GM12801 (cell line): Measurements from ENCODE around the gene RAD51B.

Experiments
- TF ChIP-seq, protein P1 (sequence below): IDR thresholded peaks from one replicate; pipeline ENCODE4 v1.5.1; 2011; ENCODE audit warnings: control low read depth; ENCODE audit not compliant: insufficient read length; ENCODE audit errors: extremely low read depth

RAD51B gene

DNA sequence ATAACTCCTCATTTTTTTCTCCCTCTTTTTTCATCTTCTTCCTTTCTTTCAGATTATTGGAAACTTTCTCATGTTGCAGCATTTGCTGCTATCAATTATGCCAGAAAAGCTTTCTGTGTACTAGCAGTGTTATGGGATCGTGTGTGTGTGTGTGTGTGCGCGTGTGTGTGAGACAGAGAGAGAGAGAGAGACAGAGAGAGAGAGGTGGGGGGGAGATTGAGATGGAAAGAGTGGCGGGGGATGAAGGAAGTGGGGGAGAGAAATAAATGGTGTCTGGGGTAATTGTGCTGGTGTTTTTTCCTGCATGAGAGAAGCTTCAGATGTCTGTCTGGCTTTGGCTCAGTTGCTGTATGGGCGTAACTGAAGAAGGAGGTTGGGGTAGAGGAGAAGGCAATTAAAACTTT is 268.9 kb downstream of the RAD51B start:
- TF ChIP-seq, protein P1, sequence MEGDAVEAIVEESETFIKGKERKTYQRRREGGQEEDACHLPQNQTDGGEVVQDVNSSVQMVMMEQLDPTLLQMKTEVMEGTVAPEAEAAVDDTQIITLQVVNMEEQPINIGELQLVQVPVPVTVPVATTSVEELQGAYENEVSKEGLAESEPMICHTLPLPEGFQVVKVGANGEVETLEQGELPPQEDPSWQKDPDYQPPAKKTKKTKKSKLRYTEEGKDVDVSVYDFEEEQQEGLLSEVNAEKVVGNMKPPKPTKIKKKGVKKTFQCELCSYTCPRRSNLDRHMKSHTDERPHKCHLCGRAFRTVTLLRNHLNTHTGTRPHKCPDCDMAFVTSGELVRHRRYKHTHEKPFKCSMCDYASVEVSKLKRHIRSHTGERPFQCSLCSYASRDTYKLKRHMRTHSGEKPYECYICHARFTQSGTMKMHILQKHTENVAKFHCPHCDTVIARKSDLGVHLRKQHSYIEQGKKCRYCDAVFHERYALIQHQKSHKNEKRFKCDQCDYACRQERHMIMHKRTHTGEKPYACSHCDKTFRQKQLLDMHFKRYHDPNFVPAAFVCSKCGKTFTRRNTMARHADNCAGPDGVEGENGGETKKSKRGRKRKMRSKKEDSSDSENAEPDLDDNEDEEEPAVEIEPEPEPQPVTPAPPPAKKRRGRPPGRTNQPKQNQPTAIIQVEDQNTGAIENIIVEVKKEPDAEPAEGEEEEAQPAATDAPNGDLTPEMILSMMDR, result no peak

DNA sequence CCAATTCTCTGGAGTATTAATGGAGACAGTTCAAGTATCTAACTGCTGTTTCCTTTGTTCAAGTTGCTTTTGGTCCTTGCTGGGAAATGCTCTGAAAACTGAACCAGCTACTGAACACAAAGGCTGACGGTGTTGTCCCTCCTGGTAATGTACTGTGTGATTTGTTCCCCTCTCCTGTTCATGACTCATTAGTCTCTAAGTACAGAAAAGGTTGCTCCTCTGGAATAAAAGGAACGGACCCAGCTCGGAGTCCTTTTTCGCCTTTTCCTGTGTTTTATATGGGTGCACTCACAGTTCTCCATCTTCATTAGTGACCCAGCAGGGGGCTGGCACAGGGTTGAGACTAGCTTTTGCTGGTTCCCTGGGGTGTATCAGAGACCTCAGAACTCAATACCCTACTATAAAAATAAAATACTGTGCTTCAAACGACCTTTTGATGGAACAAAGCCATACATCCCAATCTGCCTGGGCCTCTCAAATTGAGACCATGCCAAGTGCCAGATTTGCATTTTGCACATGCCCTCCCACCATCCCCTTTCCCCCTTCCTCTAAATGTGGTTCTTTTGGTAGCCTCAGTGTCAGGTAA is 269.7 kb downstream of the RAD51B start:
- TF ChIP-seq, protein P1, result no peak

DNA sequence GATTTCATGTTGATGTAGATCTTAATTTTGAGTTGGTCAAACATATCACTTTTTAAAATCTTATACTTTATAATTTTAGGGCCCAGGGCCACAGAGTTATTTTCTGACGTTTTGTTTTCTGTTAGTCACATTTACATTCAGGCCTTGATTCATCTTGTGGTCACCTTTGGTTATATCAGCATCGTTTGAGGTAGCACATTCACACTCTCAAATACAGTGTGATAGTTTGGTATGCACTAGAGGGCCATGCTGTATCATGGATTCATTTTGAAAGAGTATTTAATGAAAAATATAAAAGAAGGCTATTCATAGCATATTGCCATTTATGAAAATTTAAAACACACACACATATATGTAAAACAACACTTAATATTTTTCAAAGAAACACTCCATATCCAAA is 274.6 kb downstream of the RAD51B start:
- TF ChIP-seq, protein P1, result no peak

DNA sequence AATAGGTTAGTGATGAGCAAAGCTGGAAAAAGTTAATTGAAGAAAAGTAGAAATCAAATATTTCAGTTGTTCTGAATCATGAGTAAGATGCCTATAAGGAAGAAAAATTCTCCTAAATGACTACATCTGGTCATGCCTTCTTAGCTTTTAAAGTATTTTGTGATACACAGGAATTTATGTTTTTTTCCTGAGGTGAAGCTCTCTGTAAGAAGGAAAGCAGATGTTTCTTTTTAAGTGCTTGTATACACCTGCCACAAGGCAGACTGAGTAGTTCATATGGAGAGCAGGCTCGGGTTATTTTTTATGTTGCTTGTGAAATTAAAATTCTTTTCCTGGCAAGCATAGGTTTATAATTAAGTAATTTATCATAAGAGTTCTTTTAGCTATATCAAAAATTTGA is 275.2 kb downstream of the RAD51B start:
- TF ChIP-seq, protein P1, result no peak

DNA sequence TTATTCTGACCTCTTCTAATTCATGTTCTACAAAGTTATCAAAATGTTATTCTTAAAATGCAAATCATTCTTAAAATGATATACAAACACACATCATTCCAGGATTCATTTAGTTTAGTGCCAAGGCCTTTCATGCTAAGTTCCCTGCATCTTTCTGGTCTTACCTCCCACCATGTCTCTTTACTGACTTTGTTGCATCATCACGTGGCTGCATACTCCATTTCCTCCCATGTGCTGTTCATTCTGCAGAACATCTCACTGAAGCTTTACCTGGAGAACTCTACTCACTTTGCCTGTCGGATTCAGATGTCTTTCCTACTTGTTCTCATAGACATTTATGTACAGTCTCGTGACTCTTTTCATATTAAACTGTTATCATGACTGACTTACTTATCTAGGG is 278.1 kb downstream of the RAD51B start:
- TF ChIP-seq, protein P1, result no peak

DNA sequence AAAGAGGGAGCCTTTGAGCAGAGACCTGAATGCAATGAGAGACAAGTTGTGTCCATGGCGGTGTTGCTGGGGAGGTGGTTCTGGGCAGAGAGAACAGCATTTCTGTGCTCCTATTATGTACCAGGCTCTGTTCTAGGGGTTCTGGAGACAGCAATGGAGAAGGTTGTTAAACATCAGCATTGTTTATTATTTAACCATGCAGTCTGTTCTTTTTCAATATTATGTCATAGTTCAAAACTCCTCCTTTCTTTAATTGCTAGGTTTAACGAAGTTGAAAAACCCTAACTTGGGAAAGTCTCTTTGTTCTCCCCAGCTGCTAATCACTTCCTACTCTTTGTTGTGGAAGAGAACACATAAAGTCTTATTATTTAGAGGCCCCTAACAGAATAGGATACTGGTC is 279.3 kb downstream of the RAD51B start:
- TF ChIP-seq, protein P1, result no peak

DNA sequence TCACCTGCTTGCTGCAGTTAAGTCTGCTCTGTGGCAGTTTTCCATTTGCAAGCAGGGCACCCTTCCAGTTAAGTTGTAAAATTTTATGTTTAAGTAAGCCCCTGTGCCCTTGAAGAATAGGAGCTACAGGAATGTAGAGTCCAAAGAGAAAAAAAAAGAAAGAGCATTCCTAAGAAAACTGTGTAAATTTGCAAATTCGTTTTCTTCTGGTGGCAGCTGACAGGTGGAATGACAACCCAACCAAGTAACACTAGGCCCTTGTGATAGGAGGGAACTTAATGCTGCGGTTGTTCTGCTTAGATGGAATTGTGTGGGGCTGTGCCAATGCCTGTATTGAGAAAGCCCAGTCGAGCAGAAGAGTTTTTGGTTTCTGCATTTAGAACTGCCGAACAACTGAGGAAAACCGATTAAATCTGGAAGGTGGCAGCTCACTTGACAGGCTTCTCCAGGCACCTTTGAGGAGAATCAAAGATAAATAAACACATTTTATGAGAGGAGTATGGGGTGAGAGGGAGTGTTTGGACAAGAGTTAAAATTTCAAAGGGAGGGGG is 280.0 kb downstream of the RAD51B start:
- TF ChIP-seq, protein P1, result no peak
